HG03175 (cell line): Measurements from ENCODE around the gene TIMM21.

Experiments used
- ATAC-seq: cut with Tn5 transposase; IDR thresholded peaks from one replicate; pipeline ENCODE4 v1.9.1; 2021; ENCODE audit warnings: mild to moderate bottlenecking, moderate library complexity; ENCODE audit not compliant: unreplicated experiment

The TIMM21 gene, protein sequence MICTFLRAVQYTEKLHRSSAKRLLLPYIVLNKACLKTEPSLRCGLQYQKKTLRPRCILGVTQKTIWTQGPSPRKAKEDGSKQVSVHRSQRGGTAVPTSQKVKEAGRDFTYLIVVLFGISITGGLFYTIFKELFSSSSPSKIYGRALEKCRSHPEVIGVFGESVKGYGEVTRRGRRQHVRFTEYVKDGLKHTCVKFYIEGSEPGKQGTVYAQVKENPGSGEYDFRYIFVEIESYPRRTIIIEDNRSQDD

DNA sequence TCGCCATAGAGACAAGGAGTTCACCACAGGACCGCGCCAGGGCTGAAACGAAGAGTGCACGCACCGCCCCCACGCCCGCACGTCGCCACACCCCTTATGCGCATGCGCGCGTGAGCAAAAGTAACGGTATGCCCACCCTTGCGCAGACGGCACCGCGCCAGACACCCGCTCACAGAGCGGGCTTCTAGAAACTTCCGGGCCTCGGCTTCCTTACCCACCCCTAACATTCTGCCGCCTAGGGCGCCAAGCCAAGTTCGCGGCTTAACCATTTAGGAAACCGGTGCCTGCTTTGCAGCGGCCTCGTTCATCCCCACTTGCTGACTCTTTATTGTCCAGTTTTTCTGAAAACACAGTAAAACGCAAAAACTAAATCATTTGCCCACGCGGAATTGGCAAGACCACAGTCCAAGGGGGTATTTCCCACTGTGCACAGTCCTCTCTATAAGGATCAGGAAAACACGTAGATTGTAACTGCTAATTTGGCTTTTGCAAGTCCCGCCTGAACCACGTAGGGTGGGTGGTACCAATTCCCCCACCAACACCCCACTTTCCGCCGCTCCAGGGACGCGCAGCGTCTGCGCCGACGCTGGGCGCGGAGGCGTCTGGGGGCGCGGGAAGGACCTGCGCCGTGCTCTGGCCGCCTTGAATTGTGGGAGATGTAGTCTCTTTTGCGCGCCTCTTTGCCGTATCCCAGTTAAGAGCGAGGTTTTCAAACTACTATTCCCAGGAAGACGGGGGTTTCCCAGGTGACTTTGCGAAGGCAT is at the start of gene TIMM21, which contains the start of gene FBXO15:
Gene TIMM21, plus strand, starts transcription at position 745 of the 764 bp plus-strand sequence. CDS start 286 bp downstream, outside the sequence.
Gene FBXO15, minus strand, starts transcription at position 56 of the 764 bp plus-strand sequence. Its CDS starts 49 bp downstream, at position 7.
- peak; percentile 92 for ATAC-seq

DNA sequence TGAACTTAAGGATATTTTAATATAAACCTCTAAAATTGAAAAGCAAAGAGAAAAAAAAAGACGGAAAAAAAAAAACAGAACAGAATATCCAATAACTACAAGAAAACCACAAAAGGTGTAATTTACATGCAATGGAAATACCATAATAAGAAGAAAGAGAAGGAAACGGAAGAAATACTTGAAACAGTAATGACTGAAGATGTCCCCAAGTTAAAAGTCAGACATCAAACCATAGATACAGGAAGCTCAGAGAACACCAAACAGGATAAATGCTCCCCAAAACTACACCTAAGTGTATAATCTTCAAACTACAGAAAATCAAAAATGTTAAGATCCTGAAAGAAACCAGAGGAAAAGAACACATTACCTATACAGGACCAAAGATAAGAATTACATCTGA is 39.9 kb upstream of the TIMM21 start:
- no peak for ATAC-seq

DNA sequence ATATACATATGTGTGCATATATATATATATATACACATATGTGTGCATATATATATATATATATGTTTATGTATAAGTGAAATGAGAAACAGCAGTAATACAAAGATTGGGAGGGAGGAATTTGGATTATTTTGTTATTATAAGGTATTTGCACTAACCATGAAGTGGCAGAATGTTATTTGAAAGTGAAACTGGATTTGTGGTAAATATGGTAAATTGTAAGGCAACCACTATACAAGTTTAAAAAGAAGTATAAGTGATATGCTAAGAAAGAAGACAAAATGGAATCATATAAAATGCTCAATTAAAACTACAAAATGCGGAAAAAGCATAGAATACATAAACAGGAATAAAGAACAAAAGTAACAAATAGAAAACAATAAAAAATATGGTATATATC is 38.2 kb upstream of the TIMM21 start:
- no peak for ATAC-seq

DNA sequence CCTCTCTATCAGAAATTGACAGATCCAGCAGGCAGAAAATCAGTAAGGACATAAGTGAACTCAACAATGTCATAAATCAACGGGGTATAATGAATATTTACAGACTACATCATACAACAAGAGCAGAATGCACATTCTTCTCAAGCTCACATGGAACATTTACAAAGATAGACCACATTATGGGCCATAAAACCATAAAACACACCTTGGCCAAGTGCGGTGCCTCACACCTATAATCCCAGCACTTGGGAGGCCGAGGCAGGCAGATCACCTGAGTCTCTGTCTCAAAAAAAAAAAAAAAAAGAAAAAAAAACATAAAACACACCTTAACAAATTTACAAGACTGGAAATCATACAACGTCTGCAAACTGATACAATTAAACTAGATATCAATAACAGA is 37.3 kb upstream of the TIMM21 start:
- no peak for ATAC-seq

DNA sequence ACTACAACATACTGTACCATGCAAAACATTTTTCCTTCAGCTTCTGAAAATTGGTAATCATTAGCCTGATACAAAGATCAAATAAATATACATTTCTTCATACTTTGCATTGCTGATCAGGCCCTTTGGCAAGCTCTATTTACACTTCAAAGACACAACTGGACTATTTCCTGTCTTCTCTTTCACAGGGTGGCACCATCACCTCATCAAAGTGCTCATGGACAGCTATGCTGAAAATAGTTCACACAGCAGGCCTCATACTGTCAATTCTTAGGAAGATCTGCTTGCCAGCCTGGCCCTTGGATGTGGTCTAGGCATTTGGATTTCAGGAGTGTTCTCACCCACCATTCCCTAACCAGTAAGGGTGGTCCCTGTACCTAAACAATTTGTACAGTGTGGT is 34.6 kb upstream of the TIMM21 start:
- ATAC-seq = no peak

DNA sequence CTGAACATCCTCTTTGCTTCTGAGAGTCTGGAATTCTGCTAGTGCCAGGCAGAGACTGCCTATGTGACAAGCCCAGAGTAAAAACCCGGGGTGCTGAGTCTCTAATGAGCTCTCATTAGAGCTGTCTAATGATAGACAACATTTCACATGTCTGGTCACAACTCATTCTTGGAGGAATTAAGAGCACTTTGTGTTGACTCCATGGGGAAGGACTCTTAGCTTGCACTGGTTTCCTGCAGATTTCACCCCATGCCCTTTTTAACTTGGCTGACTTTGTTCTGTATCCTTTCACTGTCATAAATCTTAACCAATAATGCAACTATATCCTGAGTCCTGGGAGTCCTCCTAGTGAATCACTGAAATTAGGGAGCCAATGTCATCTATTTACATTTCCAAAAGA is 34.2 kb upstream of the TIMM21 start:
- no peak for ATAC-seq

DNA sequence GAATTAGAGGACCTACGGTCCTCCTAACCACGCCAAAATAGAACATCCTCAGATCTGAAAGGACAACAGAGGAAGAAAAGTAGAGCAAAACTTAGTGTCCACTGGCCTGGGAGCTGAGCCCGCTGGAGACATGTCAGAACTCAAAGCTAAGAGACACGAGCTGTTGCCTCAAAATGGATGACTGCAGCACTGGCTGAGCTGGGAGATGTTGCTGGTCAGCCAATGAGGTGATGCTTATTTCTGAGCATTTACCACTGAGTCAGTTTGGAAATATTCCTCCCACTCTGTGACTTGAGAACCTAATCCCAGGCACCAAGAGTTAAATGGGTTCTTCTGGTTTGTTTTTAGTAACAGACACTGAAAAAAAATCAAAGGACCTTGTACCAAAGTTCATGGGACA is 33.3 kb upstream of the TIMM21 start:
- no peak for ATAC-seq

DNA sequence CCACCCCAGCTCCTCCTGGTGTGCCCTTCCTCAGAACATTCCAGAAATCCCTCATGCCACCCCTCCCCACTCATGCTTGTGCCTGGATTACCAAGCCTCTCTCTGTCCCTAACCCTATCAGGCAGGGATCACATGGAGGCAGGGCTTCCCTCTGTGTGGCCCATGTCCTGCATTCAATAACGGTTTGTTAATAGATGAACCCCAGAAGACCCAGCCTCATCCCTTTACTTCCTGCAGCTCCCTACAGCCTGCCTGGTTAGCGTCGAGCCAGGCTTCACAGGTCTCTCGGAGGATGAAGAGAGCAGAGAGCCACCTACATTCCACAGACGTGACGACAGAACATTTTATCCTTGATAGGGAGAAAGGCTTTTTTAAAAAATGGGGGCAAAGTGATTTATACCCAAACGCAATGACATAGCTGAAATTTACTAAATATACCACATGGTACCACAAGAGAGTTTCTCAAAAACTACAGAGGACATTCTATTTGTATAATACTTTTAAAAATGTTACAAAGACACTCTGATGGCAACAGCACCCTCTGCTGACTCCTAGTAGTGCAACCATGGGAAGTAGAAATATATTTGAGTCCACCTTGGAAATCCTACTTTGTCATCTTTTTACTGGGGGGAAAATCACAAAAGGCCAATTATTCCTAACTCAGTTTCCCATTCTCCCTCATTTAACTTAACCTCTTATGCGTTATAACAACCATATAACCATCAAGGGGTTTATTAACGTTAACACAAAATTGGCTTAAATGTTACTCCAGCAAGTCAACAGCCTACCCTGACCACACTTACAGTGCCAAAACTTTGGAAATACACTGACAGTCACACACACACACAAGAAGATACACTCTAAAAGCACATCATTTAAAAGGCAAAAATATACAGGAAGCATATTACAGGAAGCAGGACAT is 31.4 kb upstream of the TIMM21 start:
- no peak for ATAC-seq

DNA sequence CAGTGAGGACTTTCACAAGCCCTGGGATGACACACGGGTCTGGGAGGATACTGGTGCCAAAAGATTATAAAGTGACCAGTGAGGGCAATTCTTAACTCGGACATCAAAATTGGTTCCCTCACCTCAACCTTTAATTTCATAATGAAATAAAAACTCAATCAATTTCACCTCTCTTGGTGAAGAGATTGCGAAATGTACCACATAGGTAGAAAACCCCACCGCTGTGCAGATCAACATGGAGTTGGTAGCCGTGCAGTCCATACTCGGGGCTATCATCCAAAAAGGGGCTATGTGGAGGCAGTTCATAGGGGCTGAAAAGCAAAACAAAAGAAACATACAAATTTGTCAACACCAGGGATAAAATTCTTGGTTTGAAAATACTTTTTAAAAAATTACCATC is 25.1 kb upstream of the TIMM21 start:
- no peak for ATAC-seq

DNA sequence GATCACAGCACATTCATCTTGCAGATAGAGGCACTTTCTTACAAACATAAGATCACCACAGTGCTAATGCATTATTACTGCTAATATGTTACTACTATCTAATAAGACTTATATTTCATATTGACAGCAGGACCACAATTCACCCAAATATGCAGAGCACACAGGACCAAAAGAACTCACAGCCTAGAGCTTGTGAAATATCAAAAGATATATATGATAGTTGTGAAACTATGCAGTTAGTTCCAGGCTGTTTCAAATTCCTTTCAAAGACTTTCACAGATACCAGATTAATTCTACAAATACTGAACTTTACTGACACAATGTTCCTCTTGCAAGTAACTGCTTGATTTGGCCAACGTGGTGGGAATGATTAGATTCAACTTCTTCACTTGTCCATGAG is 23.7 kb upstream of the TIMM21 start:
- no peak for ATAC-seq

DNA sequence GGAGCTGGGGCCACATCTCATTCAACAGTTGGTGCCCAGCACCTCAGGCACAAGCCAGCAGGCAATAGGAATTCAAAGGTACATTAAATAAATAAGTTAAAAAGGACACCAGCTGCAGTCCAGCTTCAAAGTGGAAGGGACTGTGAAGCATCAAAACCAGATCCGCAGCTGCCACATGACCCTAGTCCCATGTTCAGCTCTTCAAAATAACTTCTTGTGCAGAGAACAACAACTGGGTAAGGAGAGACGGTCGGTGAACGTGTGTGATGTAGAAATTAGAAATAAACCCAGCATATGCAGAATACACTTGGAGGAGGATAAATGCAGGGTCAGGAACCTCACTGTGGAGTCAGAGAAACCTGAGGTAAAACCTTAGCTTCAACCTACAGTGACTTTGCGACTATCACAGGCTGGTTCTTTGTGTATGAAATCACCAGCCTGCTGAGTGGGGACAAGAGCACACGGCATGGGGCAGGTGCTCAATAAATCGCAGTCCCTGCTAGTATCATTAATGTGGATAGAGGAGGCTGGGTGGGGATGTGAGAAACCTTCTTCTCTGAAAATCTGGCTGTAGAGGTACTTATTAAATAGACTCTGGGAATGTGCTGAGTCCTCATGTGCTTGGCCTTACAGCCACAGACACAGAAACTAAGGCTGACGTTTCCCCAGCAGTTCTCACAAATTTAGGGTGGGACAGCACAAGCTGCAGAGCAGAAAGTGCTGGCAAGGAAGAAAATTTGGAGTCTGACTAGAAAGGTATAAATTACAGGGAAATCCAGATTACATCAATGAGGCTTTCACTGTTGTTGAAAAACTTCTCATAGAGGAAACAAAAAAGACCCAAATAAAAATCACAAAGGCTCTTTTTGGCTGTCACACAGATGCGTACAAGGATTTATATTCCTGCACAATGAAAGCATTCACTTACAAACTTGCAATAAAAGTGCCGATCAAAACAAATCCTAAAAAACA is 21.4 kb upstream of the TIMM21 start:
- ATAC-seq = no peak

DNA sequence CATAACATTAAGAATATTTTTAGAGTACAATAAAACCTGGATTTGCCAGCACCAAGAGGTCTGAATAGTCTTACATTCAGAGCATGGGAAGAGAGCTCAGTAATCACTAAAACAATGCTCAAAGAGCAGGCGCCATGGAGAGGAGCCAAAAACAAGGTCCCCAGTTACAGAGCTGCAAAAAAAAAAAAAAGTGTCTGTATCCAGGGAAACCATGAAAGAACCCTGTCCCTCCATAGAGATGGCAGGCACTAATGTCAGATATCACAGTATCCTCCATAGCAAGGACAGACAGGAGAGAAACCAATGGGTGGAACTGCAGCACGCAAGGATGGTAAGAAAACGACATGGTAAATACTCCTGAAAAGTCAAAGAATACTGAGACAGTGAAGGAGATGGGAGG is 20.2 kb upstream of the TIMM21 start:
- no peak for ATAC-seq

DNA sequence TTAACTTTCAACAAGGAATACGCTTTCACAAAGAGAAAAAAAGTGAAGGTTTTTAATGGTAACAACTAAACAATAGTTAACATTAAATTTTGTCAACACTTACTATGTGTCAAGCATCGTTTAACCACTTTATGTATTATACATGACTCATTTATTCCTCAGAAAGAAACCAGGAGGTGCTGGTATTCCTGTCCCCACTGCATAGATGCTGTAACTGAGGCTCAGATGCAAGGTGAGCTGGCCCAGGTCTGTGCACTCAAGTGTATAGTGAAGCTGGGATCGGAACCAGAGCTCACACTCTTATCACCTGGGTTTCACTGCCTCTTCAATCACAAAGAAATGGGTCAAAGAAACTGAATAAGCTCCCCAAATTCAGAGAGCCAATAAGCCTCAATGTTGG is 17.2 kb upstream of the TIMM21 start:
- no peak for ATAC-seq

DNA sequence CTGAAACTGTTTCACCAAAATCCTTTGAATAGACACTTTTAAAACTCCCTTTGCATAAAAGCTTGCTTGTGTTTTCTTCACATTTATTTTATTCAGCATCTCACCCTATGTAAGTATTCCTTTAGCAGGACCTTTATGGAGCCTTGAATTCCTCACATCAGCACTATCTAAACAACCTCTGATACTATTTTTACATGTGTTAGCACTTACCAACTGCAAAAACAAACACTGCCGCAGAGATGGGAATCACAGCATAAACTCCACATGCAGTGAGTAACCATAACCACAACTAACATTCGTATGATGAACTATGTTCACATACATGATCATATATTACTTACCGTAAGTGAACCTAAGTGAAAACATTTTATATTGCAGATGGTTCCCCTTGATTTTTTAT is 16.1 kb upstream of the TIMM21 start:
- ATAC-seq = no peak

DNA sequence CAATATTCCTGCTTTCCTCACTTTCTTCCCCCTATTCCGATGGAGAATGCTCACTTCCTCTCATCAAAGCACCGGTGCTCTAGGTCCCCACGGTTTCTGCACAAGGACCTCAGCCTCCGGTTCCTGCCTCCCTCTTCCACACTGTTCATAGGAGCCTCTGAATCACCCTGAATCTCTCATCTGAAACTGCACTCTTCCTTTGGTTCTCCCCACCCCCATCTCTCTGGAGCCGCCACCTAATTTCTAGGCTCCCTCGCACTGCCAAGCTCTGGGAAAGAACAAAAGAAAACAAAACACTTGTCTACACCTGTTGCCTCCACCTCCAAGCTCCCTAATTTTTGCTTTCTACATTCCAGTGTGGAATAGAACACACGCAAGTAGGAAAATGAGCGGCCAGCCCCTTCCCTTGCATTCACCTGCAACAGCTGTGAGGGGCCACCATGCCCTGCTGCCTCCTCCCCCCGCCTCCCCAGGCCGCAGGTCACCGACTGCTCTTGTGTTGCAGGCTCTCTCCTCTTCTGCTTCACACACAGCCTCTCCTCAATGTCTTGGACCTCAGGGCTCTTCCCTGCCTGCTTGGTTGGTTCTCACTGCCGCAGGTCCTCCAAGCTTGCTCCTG is 10.3 kb upstream of the TIMM21 start:
- ATAC-seq = no peak

DNA sequence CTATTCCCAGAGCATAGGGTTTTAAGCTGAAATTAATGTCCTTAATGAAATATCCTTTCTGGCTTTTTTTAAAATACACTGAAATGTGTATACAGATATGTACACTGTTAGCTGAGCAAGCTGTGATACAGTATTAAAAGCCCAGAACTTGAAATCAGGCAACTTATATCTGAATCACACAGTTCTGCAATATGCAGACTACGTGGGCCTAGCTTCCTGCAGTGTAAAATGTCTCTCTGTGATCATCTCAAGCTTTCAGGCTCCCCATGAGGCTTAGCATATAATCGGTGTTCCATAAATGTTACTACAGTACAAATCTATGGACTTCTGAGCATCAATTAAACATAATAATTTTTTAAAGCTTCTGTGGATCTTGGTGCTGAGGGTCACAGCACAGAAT is 8.9 kb upstream of the TIMM21 start:
- no peak for ATAC-seq

DNA sequence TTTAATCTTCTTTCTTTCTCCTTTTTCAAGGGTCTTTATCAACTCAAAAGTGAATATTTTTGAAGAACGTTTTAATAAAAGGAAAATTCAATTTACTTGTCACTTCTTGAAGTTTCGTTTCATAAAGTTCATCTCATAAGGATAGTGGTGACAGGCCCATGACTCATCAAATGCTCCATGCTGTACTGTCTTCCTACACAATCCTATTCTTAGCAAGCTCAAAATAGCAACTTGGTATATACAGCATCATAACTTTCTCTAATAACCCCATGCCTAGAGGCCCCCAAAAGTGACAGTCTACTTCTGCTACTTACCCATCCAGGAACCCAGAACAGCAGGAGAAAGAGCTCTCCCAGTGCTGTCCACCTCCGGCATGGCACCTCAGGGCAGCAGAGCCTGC is 8.4 kb upstream of the TIMM21 start:
- no peak for ATAC-seq

DNA sequence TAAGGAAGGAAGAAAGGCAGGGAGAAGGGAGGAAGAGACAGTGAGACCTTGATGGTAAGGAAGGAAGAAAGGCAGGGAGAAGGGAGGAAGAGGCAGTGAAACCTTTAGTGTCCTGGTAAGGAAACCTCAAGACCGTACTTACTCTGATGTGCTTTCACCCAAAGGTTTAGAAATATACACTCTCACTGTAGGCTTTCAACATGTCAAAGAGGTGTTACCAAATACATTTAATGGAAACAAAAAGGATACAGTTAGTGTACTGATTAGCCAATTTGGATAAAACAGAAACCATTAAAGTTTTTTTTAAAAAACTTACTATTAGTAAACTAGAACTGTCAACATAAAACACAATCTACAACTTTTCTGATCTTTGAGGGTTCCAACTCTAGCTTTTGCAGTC is 7.7 kb upstream of the TIMM21 start:
- ATAC-seq = no peak

DNA sequence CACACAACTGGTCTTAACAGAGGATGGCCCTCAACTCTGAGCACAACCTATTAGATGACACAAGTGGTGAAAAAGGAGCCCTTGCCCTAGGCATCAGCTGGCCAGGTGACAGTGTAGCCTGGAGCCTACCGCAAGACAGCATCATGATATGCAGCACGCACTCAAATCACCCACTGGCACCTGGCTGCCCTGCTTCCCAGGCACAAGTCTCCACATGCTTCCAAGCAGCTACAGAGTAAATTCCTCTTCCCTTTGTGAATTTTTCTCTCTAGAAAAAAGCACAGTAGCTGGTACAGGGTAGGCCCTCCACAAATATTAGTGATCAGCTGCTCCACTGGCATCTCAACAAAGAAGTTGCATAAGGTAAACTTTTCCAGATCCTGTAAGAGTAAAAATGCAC is 6.7 kb upstream of the TIMM21 start:
- no peak for ATAC-seq

DNA sequence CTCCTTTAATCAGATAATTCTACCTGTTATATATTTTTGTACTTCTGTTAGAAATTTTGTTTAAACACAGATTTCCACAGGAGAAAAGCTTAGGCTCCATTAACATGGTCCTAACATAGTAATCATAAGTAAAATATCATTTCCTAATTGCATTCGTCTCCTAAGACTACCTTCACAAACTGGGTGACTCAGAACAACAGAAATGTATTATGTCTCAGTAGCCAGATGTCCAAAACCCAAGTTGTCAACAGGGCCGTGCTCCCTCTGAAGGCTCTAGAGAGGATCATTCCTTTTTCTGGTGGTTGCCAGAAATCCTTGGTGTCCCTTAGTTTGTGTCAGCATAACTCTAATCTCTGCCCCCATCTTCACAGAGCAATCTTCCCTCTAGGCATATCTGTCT is 6.1 kb upstream of the TIMM21 start:
- no peak for ATAC-seq
